Measurements from ENCODE around the gene CCDC3.

DNA sequence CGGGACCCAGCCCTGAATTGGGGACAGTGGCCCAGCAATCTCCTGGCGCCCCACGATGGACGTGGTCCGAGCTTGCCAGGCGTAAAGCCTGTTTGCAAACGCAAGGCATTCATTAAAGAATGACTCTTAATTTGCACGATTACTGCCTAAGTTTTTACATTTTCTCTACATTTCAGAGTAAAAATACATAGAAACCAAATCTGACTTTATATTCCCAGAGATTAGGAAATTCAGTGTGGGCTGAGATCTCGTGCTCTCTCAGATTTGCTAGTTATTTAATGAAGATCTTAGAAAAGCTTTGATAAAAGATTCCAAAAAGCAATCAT is 337 bp upstream of the CCDC3 start:
- TF ChIP-seq TCF12 (IDR thresholded peaks at IDR 0.05) (no peak), TAF1 (IDR thresholded peaks at IDR 0.05; ENCODE audit: borderline replicate concordance, low read depth, low read length) (no peak), POLR2AphosphoS5 (IDR thresholded peaks at IDR 0.05; ENCODE audit: low read depth, low read length) (no peak), JUND (IDR thresholded peaks at IDR 0.05) (no peak), EP300 (IDR thresholded peaks at IDR 0.05; ENCODE audit: borderline replicate concordance in 1 of 2, low read depth in 1 of 2, low read length in 1 of 2) (no peak)
- TF ChIP-seq, protein P1, sequence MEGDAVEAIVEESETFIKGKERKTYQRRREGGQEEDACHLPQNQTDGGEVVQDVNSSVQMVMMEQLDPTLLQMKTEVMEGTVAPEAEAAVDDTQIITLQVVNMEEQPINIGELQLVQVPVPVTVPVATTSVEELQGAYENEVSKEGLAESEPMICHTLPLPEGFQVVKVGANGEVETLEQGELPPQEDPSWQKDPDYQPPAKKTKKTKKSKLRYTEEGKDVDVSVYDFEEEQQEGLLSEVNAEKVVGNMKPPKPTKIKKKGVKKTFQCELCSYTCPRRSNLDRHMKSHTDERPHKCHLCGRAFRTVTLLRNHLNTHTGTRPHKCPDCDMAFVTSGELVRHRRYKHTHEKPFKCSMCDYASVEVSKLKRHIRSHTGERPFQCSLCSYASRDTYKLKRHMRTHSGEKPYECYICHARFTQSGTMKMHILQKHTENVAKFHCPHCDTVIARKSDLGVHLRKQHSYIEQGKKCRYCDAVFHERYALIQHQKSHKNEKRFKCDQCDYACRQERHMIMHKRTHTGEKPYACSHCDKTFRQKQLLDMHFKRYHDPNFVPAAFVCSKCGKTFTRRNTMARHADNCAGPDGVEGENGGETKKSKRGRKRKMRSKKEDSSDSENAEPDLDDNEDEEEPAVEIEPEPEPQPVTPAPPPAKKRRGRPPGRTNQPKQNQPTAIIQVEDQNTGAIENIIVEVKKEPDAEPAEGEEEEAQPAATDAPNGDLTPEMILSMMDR (IDR thresholded peaks at IDR 0.05) = no peak
- TF ChIP-seq, protein P2, sequence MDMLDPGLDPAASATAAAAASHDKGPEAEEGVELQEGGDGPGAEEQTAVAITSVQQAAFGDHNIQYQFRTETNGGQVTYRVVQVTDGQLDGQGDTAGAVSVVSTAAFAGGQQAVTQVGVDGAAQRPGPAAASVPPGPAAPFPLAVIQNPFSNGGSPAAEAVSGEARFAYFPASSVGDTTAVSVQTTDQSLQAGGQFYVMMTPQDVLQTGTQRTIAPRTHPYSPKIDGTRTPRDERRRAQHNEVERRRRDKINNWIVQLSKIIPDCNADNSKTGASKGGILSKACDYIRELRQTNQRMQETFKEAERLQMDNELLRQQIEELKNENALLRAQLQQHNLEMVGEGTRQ (IDR thresholded peaks at IDR 0.05; ENCODE audit: borderline replicate concordance, low read depth, low read length) = no peak
- TF ChIP-seq, protein P3, sequence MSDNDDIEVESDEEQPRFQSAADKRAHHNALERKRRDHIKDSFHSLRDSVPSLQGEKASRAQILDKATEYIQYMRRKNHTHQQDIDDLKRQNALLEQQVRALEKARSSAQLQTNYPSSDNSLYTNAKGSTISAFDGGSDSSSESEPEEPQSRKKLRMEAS (IDR thresholded peaks at IDR 0.05; ENCODE audit: low read depth) = no peak

Data from SK-N-SH (cell line).